Activated CD4-positive, alpha-beta T cell treated with anti-CD3 and anti-CD28 coated beads, Interleukin-2, amount 50 U/mL, for 1 hour (primary cell): Measurements from ENCODE around the gene AMBRA1.
"Not testable (repeated sequence)": the region's sequence is repeated elsewhere in the genome, so short reads cannot be mapped to it uniquely, and the experiment has no call there.

Experiments
- DNase-seq: peaks from one replicate; pipeline ENCODE4 v3.0.0-alpha.2; 2020

The AMBRA1 gene

GRCh38 chr11:46379482-46380293 is 214.1 kb downstream of the AMBRA1 start:
- not testable (repeated sequence) for DNase-seq

GRCh38 chr11:46378811-46379481 is 214.9 kb downstream of the AMBRA1 start:
- no peak for DNase-seq

DNA sequence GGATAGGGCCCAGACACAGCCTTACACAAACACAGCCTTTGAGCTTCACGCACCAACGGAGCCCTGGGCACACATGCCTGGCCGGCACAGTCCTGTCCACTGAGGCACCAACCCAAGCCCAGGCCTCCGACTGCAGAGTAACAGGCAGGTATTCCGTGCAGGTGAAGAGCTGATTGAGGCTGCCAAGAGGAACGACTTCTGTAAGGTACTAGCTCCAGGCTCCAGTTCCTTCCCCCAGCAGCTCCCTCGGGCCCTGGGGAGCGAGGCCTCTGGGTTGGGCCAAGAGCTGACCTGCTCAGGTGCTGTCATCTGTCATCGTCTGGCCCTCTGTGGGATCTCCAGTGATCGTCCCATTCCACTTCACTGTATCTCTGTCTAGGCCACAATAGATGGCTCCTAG is 215.5 kb downstream of the AMBRA1 start:
- DNase-seq = no peak

DNA sequence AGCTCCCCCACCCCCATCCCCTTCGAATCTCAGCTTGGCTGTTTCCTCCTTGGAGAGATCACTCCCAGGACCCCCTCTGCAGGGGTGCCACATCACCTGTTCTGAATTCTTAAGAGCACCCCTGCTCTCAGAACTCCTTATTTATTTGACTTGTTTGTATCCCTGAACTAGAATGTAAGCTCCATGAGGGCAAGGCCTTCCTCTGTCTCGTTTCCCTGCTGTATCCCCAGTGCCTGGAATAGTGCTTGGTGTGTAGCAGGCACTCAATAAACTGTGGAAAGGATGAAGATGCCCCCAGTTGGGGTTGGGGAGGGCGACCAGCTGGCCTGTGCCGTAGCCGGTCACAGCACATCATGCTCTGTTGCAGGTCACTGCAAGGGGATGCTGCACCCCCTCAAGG is 216.0 kb downstream of the AMBRA1 start:
- no peak for DNase-seq

DNA sequence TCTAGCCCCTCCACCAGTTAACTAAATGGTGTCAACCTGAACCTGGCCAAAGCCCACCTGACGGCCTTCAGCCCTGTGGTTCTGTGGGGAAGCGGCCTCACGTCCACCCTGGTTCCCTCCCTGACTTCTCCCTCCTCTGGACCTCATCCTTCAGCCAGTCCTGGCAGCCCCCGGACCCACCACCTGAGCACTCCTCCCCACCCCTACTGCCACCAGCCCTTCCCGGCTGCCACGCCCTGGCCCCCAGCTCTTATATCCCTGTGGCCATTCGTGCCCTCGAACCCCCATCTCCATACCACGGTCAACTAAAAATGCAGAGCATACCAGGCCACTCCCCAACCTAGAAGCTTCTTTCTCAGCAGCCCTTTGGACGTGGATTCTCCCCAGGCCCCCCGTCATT is 216.5 kb downstream of the AMBRA1 start:
- DNase-seq = no peak

DNA sequence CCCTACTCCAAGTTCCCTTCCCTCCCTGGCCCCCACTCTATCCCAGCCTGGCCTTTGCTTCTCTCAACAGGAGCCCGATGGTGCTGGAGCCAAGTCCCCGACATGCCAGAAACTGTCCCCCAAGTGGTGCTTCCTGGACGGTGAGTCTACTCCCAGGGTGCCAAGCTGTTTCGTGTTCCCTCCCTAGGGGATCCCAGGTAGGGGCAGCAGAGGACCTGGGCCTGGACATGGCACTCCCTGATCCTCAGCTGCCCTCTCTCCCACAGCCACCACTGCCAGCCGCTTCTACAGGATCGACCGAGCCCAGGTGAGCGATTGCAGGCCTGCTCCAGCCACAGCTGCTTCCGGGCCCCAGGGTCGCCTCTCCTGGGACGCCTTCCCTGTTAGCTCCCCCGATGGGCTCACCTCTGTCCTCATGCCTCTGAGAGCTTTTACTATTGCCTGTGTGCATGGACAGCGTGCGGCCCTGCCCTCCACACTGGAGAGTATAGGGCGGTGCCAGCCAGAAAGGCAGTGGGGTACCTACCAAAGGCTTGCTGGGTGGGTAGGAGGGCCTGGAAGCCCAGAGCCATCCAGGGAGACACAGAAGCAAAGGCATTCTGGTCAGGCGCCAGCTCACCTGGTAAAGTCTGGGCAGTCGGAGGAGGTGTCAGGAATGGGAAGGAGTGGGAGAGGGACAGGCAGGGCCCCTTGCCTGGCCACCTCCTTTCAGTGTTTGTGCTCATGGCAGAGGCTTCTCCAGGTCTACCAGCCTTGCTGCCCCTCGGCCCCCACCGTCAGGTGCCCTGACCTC is 217.4 kb downstream of the AMBRA1 start:
- no peak for DNase-seq

- DNase-seq = no peak
Measured at GRCh38 chr11:46375392-46376101, 218.3 kb downstream of the AMBRA1 start.

DNA sequence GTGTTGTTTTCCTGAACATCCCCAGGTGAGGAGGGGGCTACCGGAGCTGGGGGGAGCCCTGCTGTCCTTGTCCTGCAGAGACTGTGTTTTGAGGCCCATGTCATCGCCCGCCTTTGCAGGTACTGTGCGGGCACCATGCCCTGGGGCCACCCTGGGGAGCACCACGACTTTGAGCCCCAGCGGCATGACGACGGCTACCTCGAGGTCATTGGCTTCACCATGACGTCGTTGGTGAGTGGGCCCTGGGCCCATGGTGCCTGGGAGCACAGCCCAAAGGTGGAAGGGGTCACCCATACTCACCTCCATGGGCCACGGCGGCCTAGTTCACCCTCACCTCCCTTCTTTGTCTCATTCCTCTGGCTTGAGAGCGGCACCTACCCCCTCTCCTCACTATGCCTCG is 219.0 kb downstream of the AMBRA1 start:
- DNase-seq = no peak

DNA sequence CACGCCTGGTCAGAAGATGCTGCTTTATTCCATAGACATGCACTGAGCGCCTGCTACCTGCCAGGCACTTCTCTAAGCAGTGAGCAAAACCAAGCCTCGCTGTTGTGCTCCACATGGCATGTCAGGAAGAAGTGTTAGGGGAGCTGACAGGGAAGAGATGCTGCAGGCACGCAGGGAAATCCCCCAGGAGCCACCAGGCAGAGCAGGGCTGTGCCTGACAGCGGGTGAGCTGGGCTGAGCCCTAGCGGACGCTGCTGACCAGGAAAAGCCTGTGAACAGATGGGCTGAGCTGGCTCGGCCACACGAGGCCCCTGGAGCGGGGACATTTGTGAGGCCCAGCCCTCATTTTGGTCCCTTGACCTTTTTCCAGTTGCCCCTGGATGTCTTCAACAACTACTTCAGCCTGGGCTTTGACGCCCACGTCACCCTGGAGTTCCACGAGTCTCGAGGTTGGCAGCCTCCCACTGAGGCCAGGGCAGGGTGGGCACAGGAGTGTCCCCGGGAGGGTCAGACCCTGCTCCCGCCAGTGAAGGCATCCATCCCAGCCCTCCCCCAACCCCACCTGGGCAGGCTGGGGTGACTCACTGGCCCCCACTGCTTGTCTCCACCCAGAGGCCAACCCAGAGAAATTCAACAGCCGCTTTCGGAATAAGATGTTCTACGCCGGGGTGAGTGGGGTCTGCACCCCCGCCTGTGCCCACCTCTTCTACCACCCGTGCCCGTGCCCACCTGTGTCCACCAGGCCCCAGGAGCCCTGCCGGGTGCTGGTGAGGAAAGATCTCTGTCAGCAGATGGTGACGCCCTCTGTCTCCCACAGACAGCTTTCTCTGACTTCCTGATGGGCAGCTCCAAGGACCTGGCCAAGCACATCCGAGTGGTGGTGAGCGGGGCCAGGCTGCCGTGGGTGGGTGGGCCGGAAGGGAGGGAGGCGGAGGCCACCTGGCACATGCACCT is 219.8 kb downstream of the AMBRA1 start:
- no peak for DNase-seq

DNA sequence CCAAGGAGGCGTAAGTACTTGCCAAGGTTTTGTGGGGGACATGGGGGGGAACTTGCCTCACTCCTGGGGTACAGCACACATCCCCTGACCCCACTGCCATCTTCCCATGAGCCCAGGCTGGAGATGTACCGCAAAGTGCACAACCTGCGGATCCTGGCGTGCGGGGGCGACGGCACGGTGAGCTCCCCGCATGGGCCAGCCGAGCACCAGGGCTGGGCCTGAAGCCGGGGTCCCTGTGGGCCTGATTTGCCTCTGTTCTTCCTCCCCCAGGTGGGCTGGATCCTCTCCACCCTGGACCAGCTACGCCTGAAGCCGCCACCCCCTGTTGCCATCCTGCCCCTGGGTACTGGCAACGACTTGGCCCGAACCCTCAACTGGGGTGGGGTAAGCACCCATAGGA is 221.3 kb downstream of the AMBRA1 start:
- not testable (repeated sequence) for DNase-seq

GRCh38 chr11:46372086-46372485 is 221.7 kb downstream of the AMBRA1 start:
- no peak for DNase-seq

- not testable (repeated sequence) for DNase-seq
Measured at GRCh38 chr11:46371262-46371661, 222.6 kb downstream of the AMBRA1 start.

DNA sequence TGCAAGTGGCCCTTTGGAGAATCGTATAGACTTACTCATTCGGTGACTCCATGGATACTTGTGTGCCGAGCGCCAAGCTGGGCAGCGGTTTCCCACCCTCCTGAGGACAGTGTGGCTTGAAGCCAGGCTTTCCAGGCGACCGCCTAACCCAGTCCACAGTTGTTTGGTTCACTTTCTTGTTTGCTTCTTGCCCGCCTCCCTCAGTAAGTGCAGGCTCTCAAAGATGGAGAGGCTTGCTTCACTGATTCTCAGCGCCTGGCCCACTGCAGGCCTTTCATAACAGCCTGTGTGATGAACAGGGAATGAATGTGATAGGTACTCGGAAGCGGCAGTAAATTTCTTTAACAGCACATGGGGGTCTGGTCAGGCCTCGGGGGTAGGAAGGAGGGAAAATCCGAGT is 223.6 kb downstream of the AMBRA1 start:
- DNase-seq = no peak

- DNase-seq = peak; percentile 52
Measured at GRCh38 chr11:46369458-46370152, 224.2 kb downstream of the AMBRA1 start.

- DNase-seq = no peak
Measured at GRCh38 chr11:46367916-46368267, 225.9 kb downstream of the AMBRA1 start.

DNA sequence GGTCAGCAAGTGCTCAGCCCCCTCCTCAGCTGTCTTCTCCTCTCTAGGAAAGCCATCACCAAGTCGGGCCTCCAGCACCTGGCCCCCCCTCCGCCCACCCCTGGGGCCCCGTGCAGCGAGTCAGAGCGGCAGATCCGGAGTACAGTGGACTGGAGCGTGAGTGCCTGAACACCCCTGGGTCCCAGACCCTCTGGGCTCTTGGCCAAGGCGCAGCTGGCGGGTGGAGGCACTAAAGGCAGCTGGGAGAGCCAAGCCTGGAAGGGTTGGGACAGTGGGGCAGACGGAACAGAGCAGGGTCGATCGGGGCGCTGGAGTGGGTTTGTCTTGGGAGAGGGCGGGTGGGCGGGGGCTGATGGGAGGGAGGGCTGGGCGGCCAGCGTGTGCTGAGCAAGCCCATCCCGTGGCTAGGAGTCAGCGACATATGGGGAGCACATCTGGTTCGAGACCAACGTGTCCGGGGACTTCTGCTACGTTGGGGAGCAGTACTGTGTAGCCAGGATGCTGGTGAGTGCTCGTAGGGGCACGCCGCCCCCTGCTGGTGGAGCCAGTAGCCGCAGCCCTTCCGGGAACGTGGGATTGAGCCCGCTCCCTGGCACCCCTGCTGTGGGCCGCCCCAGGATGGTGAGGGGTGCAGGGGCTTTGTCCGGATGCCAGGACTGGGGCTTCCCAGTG is 226.4 kb downstream of the AMBRA1 start:
- DNase-seq = peak; percentile 74

GRCh38 chr11:46366661-46367161 is 227.1 kb downstream of the AMBRA1 start:
- no peak for DNase-seq

GRCh38 chr11:46366260-46366659 is 227.6 kb downstream of the AMBRA1 start:
- DNase-seq = no peak

GRCh38 chr11:46364791-46365190 is 229.0 kb downstream of the AMBRA1 start:
- DNase-seq = no peak

DNA sequence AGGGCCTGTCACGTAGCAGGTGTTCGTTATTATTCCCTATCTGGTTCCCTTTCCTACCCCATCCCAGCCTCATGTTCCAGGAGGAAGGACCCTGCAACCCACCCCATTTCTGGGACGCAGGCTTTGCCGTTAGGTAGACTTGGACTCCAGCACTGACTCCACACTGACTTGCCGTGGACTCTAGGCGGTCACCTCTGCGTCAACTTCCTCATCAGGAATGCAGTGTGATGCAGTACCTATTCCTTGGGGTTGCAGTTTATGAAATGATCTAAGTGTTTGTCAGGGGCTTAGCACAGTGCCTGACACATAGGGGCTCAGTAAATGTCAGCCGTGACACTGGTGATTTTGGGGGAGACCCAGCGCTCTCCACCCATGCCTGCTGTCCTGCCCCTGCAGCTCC is 229.8 kb downstream of the AMBRA1 start:
- DNase-seq = no peak
